ENCODE results near the gene ZBTB45. TPM values are rescaled to one million over a fixed set of nuclear protein-coding genes. Genes with fewer than 3 reads are reported as not detected.
A peak's percentile ranks its signal among the peaks of the same experiment; 100 is the strongest.

ZBTB45 gene
- total RNA-seq, 1 experiment from 2014 or later: 19.7 TPM

DNA sequence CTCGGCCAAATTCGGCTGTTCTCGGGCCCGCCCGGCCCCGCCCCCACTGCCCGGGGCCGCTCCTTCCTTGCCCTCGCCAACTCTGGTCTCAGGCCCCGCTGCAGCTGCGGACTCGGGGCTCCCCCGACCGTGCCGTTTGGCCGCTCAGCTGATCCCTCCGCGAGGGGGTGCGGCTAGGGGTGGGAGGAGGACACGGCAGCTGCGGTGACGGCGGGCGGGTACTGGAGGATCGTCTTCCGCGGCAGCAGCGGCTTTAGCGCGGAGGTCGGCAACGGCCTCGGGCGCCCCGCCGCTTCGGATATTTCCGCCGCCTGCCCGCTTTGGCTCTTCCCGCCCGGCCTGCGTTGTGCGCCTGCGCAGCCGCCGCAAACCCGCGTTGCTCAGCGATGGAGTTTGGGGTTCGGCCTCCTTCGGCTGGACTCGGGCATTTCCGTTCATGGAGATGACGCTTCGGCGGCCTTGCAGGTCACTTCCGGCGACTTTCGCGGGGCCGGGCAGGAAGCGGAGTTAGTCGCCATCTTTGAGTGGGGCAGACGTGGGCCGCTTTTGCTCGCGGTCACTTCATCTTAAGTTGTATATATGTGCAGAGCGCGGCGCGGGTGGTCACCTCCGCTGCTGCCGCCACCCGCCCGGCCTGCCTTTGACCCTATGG, 39.1 kb upstream of the ZBTB45 start (continued):
- TF ChIP-seq NR1H2 (CRISPR knock-in tag; IDR thresholded peaks at IDR 0.05): no peak
- TF ChIP-seq, protein P1, sequence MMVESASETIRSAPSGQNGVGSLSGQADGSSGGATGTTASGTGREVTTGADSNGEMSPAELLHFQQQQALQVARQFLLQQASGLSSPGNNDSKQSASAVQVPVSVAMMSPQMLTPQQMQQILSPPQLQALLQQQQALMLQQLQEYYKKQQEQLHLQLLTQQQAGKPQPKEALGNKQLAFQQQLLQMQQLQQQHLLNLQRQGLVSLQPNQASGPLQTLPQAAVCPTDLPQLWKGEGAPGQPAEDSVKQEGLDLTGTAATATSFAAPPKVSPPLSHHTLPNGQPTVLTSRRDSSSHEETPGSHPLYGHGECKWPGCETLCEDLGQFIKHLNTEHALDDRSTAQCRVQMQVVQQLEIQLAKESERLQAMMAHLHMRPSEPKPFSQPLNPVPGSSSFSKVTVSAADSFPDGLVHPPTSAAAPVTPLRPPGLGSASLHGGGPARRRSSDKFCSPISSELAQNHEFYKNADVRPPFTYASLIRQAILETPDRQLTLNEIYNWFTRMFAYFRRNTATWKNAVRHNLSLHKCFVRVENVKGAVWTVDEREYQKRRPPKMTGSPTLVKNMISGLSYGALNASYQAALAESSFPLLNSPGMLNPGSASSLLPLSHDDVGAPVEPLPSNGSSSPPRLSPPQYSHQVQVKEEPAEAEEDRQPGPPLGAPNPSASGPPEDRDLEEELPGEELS (CRISPR knock-in tag; IDR thresholded peaks at IDR 0.05): no peak
- TF ChIP-seq, protein P2, sequence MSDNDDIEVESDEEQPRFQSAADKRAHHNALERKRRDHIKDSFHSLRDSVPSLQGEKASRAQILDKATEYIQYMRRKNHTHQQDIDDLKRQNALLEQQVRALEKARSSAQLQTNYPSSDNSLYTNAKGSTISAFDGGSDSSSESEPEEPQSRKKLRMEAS (CRISPR knock-in tag; IDR thresholded peaks at IDR 0.05): peak; percentile 49; the same call in 1 of the 2 replicates
- TF ChIP-seq, protein P3, sequence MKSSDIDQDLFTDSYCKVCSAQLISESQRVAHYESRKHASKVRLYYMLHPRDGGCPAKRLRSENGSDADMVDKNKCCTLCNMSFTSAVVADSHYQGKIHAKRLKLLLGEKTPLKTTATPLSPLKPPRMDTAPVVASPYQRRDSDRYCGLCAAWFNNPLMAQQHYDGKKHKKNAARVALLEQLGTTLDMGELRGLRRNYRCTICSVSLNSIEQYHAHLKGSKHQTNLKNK (CRISPR knock-in tag; IDR thresholded peaks at IDR 0.05): no peak
- no peak for TF ChIP-seq KAT7 (CRISPR knock-in tag; IDR thresholded peaks at IDR 0.05; ENCODE audit: borderline replicate concordance)
- no peak for TF ChIP-seq GTF2I (CRISPR knock-in tag; conservative IDR thresholded peaks at IDR 0.05)
- peak; percentile 84 for TF ChIP-seq SP1 (CRISPR knock-in tag; conservative IDR thresholded peaks at IDR 0.05)
- TF ChIP-seq JUN (CRISPR knock-in tag; IDR thresholded peaks at IDR 0.05): no peak
- TF ChIP-seq IRF2 (CRISPR knock-in tag; IDR thresholded peaks at IDR 0.05; ENCODE audit: borderline replicate concordance, low read depth): no peak
- TF ChIP-seq TCF7 (CRISPR knock-in tag; IDR thresholded peaks at IDR 0.05; ENCODE audit: low read depth): no peak
- TF ChIP-seq, protein P4, sequence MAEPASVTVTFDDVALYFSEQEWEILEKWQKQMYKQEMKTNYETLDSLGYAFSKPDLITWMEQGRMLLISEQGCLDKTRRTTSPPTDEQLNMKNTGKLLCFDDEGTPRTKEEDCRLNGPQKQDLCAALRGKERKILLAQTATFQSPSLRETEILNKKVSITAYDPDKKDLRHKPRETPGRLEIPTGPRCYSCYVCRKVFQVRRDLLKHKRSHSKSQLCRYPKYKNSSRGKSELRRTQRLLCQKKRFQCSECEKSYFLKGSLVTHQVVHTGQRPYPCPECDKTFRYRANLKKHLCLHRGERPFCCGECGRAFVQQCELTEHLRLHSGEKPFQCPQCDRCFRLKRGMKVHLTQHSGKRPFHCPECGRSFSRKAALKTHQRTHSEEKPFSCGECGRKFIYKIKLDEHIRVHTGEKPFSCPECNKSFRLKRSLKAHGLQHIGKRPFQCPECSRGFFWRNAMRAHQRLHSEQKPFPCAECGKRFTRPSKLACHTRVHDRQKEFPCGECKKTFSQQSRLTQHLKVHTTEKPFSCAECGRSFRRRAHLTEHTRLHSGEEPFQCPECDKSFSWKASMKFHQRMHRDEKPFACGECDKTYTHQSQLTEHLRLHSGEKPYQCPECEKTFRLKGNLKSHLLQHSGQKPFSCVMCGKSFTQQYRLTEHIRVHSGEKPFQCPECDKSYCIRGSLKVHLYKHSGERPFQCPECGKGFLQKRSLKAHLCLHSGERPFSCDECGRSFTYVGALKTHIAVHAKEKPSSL (CRISPR knock-in tag; conservative IDR thresholded peaks at IDR 0.05): no peak
- no peak; the same call in 1 of the 2 replicates for TF ChIP-seq NFE2L1 (CRISPR knock-in tag; IDR thresholded peaks at IDR 0.05)
- no peak for TF ChIP-seq TEAD1 (CRISPR knock-in tag; IDR thresholded peaks at IDR 0.05)
- TF ChIP-seq JAZF1 (CRISPR knock-in tag; IDR thresholded peaks at IDR 0.05): no peak
- TF ChIP-seq, protein P5, sequence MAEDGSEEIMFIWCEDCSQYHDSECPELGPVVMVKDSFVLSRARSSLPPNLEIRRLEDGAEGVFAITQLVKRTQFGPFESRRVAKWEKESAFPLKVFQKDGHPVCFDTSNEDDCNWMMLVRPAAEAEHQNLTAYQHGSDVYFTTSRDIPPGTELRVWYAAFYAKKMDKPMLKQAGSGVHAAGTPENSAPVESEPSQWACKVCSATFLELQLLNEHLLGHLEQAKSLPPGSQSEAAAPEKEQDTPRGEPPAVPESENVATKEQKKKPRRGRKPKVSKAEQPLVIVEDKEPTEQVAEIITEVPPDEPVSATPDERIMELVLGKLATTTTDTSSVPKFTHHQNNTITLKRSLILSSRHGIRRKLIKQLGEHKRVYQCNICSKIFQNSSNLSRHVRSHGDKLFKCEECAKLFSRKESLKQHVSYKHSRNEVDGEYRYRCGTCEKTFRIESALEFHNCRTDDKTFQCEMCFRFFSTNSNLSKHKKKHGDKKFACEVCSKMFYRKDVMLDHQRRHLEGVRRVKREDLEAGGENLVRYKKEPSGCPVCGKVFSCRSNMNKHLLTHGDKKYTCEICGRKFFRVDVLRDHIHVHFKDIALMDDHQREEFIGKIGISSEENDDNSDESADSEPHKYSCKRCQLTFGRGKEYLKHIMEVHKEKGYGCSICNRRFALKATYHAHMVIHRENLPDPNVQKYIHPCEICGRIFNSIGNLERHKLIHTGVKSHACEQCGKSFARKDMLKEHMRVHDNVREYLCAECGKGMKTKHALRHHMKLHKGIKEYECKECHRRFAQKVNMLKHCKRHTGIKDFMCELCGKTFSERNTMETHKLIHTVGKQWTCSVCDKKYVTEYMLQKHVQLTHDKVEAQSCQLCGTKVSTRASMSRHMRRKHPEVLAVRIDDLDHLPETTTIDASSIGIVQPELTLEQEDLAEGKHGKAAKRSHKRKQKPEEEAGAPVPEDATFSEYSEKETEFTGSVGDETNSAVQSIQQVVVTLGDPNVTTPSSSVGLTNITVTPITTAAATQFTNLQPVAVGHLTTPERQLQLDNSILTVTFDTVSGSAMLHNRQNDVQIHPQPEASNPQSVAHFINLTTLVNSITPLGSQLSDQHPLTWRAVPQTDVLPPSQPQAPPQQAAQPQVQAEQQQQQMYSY (CRISPR knock-in tag; IDR thresholded peaks at IDR 0.05): no peak
- TF ChIP-seq SOX15 (CRISPR knock-in tag; IDR thresholded peaks at IDR 0.05): no peak
- no peak for TF ChIP-seq RELA (CRISPR knock-in tag; IDR thresholded peaks at IDR 0.05; ENCODE audit: borderline replicate concordance)
- TF ChIP-seq, protein P6, sequence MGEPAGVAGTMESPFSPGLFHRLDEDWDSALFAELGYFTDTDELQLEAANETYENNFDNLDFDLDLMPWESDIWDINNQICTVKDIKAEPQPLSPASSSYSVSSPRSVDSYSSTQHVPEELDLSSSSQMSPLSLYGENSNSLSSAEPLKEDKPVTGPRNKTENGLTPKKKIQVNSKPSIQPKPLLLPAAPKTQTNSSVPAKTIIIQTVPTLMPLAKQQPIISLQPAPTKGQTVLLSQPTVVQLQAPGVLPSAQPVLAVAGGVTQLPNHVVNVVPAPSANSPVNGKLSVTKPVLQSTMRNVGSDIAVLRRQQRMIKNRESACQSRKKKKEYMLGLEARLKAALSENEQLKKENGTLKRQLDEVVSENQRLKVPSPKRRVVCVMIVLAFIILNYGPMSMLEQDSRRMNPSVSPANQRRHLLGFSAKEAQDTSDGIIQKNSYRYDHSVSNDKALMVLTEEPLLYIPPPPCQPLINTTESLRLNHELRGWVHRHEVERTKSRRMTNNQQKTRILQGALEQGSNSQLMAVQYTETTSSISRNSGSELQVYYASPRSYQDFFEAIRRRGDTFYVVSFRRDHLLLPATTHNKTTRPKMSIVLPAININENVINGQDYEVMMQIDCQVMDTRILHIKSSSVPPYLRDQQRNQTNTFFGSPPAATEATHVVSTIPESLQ (CRISPR knock-in tag; IDR thresholded peaks at IDR 0.05): no peak
- TF ChIP-seq ZNF423 (CRISPR knock-in tag; IDR thresholded peaks at IDR 0.05): no peak
- TF ChIP-seq, protein P7, sequence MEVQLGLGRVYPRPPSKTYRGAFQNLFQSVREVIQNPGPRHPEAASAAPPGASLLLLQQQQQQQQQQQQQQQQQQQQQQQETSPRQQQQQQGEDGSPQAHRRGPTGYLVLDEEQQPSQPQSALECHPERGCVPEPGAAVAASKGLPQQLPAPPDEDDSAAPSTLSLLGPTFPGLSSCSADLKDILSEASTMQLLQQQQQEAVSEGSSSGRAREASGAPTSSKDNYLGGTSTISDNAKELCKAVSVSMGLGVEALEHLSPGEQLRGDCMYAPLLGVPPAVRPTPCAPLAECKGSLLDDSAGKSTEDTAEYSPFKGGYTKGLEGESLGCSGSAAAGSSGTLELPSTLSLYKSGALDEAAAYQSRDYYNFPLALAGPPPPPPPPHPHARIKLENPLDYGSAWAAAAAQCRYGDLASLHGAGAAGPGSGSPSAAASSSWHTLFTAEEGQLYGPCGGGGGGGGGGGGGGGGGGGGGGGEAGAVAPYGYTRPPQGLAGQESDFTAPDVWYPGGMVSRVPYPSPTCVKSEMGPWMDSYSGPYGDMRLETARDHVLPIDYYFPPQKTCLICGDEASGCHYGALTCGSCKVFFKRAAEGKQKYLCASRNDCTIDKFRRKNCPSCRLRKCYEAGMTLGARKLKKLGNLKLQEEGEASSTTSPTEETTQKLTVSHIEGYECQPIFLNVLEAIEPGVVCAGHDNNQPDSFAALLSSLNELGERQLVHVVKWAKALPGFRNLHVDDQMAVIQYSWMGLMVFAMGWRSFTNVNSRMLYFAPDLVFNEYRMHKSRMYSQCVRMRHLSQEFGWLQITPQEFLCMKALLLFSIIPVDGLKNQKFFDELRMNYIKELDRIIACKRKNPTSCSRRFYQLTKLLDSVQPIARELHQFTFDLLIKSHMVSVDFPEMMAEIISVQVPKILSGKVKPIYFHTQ (CRISPR knock-in tag; IDR thresholded peaks at IDR 0.05): no peak
- TF ChIP-seq, protein P8, sequence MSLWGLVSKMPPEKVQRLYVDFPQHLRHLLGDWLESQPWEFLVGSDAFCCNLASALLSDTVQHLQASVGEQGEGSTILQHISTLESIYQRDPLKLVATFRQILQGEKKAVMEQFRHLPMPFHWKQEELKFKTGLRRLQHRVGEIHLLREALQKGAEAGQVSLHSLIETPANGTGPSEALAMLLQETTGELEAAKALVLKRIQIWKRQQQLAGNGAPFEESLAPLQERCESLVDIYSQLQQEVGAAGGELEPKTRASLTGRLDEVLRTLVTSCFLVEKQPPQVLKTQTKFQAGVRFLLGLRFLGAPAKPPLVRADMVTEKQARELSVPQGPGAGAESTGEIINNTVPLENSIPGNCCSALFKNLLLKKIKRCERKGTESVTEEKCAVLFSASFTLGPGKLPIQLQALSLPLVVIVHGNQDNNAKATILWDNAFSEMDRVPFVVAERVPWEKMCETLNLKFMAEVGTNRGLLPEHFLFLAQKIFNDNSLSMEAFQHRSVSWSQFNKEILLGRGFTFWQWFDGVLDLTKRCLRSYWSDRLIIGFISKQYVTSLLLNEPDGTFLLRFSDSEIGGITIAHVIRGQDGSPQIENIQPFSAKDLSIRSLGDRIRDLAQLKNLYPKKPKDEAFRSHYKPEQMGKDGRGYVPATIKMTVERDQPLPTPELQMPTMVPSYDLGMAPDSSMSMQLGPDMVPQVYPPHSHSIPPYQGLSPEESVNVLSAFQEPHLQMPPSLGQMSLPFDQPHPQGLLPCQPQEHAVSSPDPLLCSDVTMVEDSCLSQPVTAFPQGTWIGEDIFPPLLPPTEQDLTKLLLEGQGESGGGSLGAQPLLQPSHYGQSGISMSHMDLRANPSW (CRISPR knock-in tag; conservative IDR thresholded peaks at IDR 0.05; ENCODE audit: low read depth): no peak
- peak; percentile 53; the same call in 1 of the 2 replicates for TF ChIP-seq FOXK1 (CRISPR knock-in tag; IDR thresholded peaks at IDR 0.05)
- 0 out of 2 replicates have a peak, but pooled peaks have one; percentile 51 for TF ChIP-seq MYBL2 (CRISPR knock-in tag; IDR thresholded peaks at IDR 0.05)

Data from WTC11 (cell line).